Liver (tissue), 9 donors: Measurements from ENCODE around the gene GABRD. TPM values are rescaled to one million over a fixed set of nuclear protein-coding genes. Genes with fewer than 3 reads are reported as not detected.

Experiments
- DNase-seq: peaks from one replicate; pipeline ENCODE4 v3.0.0-alpha.2; 2017; ENCODE audit warnings: low spot score
- H3K27ac ChIP-seq, 2 donors: one replicate each; pipeline ENCODE4 v1.7.0; 2013; ENCODE audit warnings: inconsistent platforms in 2 of 2, low read length in 2 of 2, control low read depth in 1 of 2, low read depth in 1 of 2, mild to moderate bottlenecking in 1 of 2
- H3K27me3 ChIP-seq, 4 donors: one replicate each; pipeline versions ENCODE4 v1.6.1 to v1.7.0; 2013; ENCODE audit warnings: low read length in 3 of 4, inconsistent platforms in 1 of 4, mild to moderate bottlenecking in 1 of 4, moderate library complexity in 1 of 4; ENCODE audit not compliant: control insufficient read depth in 4 of 4, insufficient read depth in 4 of 4
- H3K36me3 ChIP-seq, 4 donors: one replicate each; pipeline versions ENCODE4 v1.6.1 to v1.7.0; 2013; ENCODE audit warnings: low read length in 3 of 4, mild to moderate bottlenecking in 3 of 4, low read depth in 1 of 4, moderate library complexity in 1 of 4; ENCODE audit not compliant: control insufficient read depth in 4 of 4, insufficient read depth in 3 of 4
- H3K4me1 ChIP-seq, 4 donors: one replicate each; pipeline versions ENCODE4 v1.6.1 to v1.7.0; 2013; ENCODE audit warnings: low read length in 3 of 4, mild to moderate bottlenecking in 3 of 4, moderate library complexity in 1 of 4; ENCODE audit not compliant: control insufficient read depth in 4 of 4, insufficient read depth in 4 of 4
- H3K4me3 ChIP-seq, 3 donors: one replicate each; pipeline versions ENCODE4 v1.6.1 to v1.7.0; 2013; ENCODE audit warnings: low read length in 3 of 3, control low read depth in 1 of 3, low read depth in 1 of 3, mild to moderate bottlenecking in 1 of 3
- H3K9ac ChIP-seq, 2 donors: one replicate each; pipeline ENCODE4 v1.7.0; 2013; ENCODE audit warnings: low read length in 2 of 2, mild to moderate bottlenecking in 2 of 2, moderate library complexity in 2 of 2, control low read depth in 1 of 2, low read depth in 1 of 2
- H3K9me3 ChIP-seq, 4 donors: one replicate each; pipeline versions ENCODE4 v1.6.1 to v1.7.0; 2013; ENCODE audit warnings: low read length in 3 of 4; ENCODE audit not compliant: control insufficient read depth in 4 of 4
- FOXA1 ChIP-seq: IDR thresholded peaks from 2 replicates; pipeline ENCODE4 v1.6.1; 2016; ENCODE audit warnings: antibody characterized with exemption
- FOXA2 ChIP-seq: IDR thresholded peaks from 2 replicates; pipeline ENCODE4 v1.6.1; 2016; ENCODE audit warnings: antibody characterized with exemption
- GABPA ChIP-seq, 2 donors: IDR thresholded peaks in 1 of 2; conservative IDR thresholded peaks in 1 of 2; 2 replicates each; pipeline ENCODE4 v1.6.1; 2016; ENCODE audit warnings: antibody characterized with exemption in 2 of 2, mild to moderate bottlenecking in 1 of 2, moderate library complexity in 1 of 2
- HNF4G ChIP-seq: IDR thresholded peaks from 2 replicates; pipeline ENCODE4 v1.6.1; 2016; ENCODE audit warnings: antibody characterized with exemption
- NR2F2 ChIP-seq: IDR thresholded peaks from 2 replicates; pipeline ENCODE4 v1.6.1; 2016; ENCODE audit warnings: antibody characterized with exemption
- REST ChIP-seq: IDR thresholded peaks from 2 replicates; pipeline ENCODE4 v1.6.1; 2016; ENCODE audit warnings: antibody characterized with exemption, mild to moderate bottlenecking
- TAF1 ChIP-seq: conservative IDR thresholded peaks from 2 replicates; pipeline ENCODE4 v1.6.1; 2016; ENCODE audit warnings: antibody characterized with exemption, mild to moderate bottlenecking
- WGBS: extraction: QIAGEN DNeasy Blood & Tissue Kit; methylation state at CpG from one replicate; pipeline ENCODE4 v1.1.7; 2013; 5-methylcytosine and 5-hydroxymethylcytosine counted together
- polyA plus RNA-seq, 2 donors: library from polyadenylated mRNA; stranded (reverse) in 1 of 2; unstranded in 1 of 2; fragments of 200-250 nt in 1 of 2; fragments of >200 nt in 1 of 2; fragmentation: Nextera tagmentation in 1 of 2; extraction: Ambion mirVana in 1 of 2; gene quantifications; one replicate each; pipeline versions ENCODE4 v1.2.1 to v1.2.3, GENCODE V29; 2013 to 2015
- total RNA-seq, 2 donors: library from RNA; depleted of rRNA; stranded (reverse); fragments of >200 nt; gene quantifications; one replicate each; pipeline ENCODE4 v1.2.3, GENCODE V29; 2014
- TF ChIP-seq, protein P1 (sequence below): IDR thresholded peaks from 2 replicates; pipeline ENCODE4 v1.6.1; 2016; ENCODE audit warnings: antibody characterized with exemption
- TF ChIP-seq, protein P2 (sequence below): IDR thresholded peaks from 2 replicates; pipeline ENCODE4 v1.6.1; 2016; ENCODE audit warnings: antibody characterized with exemption
- donor health status: healthy.
- donor health status: healthy.
- donor health status: healthy.
- donor health status: healthy.
- donor health status: healthy.

GABRD gene
- total and polyA plus RNA-seq, 4 donors: 0.29 TPM; not detected in 3

- 63% methylated on average over 29 of the region's 29 CpGs for WGBS
- no peak overlapping the region for H3K27ac ChIP-seq
Measured at GRCh38 chr1:1988061-1988945, 30.8 kb upstream of the GABRD start.

GRCh38 chr1:1989102-1989542, 30.0 kb upstream of the GABRD start:
- no peaks in the 10 kb centered on the region for H3K9me3 ChIP-seq
- TF ChIP-seq NR2F2: peak; percentile 55
- no peak for TF ChIP-seq FOXA2
- H3K27me3 ChIP-seq: no peaks in the 10 kb centered on the region
- 47% methylated on average over 22 of the region's 22 CpGs for WGBS
- H3K27ac ChIP-seq: peak overlapping the region; percentile 37 to 48
- DNase-seq: no peak
- no peak overlapping the region for H3K4me3 ChIP-seq
- H3K9ac ChIP-seq: no peak overlapping the region
- H3K36me3 ChIP-seq: no peaks in the 10 kb centered on the region
- peaks cover 0 to 2% (median 0%) of the 10 kb centered on the region in 4 donors for H3K4me1 ChIP-seq

More at GRCh38 chr1:1988061-1988945, 30.8 kb upstream of the GABRD start:
- Histone ChIP-seq H3K27me3 (no peaks in the 10 kb centered on the region), H3K4me3 (no peak overlapping the region), H3K9ac (no peak overlapping the region), H3K4me1 (peaks cover 0 to 2% (median 0%) of the 10 kb centered on the region in 4 donors), H3K36me3 (no peaks in the 10 kb centered on the region), H3K9me3 (no peaks in the 10 kb centered on the region)
- TF ChIP-seq HNF4G (no peak), FOXA2 (no peak), NR2F2 (no peak), GABPA (IDR thresholded peaks at IDR 0.05 in 1 of 2, conservative IDR thresholded peaks at IDR 0.05 in 1 of 2) (no peak)
- TF ChIP-seq, protein P1, sequence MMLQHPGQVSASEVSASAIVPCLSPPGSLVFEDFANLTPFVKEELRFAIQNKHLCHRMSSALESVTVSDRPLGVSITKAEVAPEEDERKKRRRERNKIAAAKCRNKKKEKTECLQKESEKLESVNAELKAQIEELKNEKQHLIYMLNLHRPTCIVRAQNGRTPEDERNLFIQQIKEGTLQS: no peak
- no peak for DNase-seq

GRCh38 chr1:1989789-1990188, 29.4 kb upstream of the GABRD start:
- peaks cover 0 to 2% (median 0%) of the 10 kb centered on the region in 4 donors for H3K4me1 ChIP-seq
- no peaks in the 10 kb centered on the region for H3K27me3 ChIP-seq
- H3K4me3 ChIP-seq: no peak overlapping the region
- H3K9me3 ChIP-seq: no peaks in the 10 kb centered on the region
- no peak for TF ChIP-seq GABPA (IDR thresholded peaks at IDR 0.05 in 1 of 2, conservative IDR thresholded peaks at IDR 0.05 in 1 of 2)
- TF ChIP-seq FOXA2: no peak
- no peak for TF ChIP-seq REST
- TF ChIP-seq, protein P2, sequence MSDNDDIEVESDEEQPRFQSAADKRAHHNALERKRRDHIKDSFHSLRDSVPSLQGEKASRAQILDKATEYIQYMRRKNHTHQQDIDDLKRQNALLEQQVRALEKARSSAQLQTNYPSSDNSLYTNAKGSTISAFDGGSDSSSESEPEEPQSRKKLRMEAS: no peak
- no peak for TF ChIP-seq FOXA1
- no peak for TF ChIP-seq TAF1
- H3K36me3 ChIP-seq: no peaks in the 10 kb centered on the region
- peak overlapping the region; percentile 37 to 48 for H3K27ac ChIP-seq
- no peak overlapping the region for H3K9ac ChIP-seq
- WGBS: 75% methylated on average over 9 of the region's 9 CpGs
- DNase-seq: no peak
